Ovary (tissue), 9 donors: ENCODE data around the gene ETFA. TPM values are rescaled to one million over a fixed set of nuclear protein-coding genes. Genes with fewer than 3 reads are reported as not detected.

Experiments
- DNase-seq, 5 donors: peaks; one replicate each; pipeline ENCODE4 v3.0.0-alpha.2; 2019 to 2020
- H3K27ac ChIP-seq, 2 donors: fragments of 200-600 bp; one replicate each; pipeline versions ENCODE4 v1.5.1 to v1.8.0; 2019 to 2022
- H3K27me3 ChIP-seq: fragments of 200-600 bp; one replicate; pipeline ENCODE4 v1.8.0; 2022
- H3K36me3 ChIP-seq: fragments of 200-600 bp; sonication (generic); one replicate; pipeline ENCODE4 v1.5.1; 2019
- H3K4me1 ChIP-seq: one replicate; pipeline ENCODE4 v1.8.1; 2013; ENCODE audit warnings: mild to moderate bottlenecking, moderate library complexity; ENCODE audit not compliant: insufficient read depth
- H3K4me3 ChIP-seq: fragments of 200-600 bp; sonication (generic); one replicate; pipeline ENCODE4 v1.5.1; 2017
- H3K9me3 ChIP-seq, 2 donors: fragments of 200-600 bp in 1 of 2; sonication (generic) in 1 of 2; one replicate each; pipeline versions ENCODE4 v1.5.1 to v1.8.1; 2013 to 2019; ENCODE audit warnings: mild to moderate bottlenecking in 1 of 2, moderate library complexity in 1 of 2
- EP300 ChIP-seq: sonication (generic); formaldehyde crosslinking; IDR thresholded peaks from one replicate; pipeline ENCODE4 v1.6.1; 2017; ENCODE audit warnings: antibody characterized with exemption
- POLR2A ChIP-seq: fragments of 450-650 bp; IDR thresholded peaks from one replicate; pipeline ENCODE4 v1.6.1; 2017; ENCODE audit warnings: antibody characterized with exemption, mild to moderate bottlenecking, moderate library complexity
- WGBS, 3 donors: extraction: QIAGEN DNeasy Blood & Tissue Kit in 1 of 3; methylation state at CpG; one replicate each; pipeline versions ENCODE4 v1.1.5 to v1.1.7; 2013 to 2017; 5-methylcytosine and 5-hydroxymethylcytosine counted together
- intact Hi-C, 4 donors: fragments of 100-400 bp; cut with DNase I; formaldehyde crosslinking; loops; one replicate each; pipeline versions ENCODE4 v1.11.0 to v1.15.1; 2022 to 2023
- polyA plus RNA-seq, 2 donors: library from polyadenylated mRNA; stranded (reverse); fragments of 200-250 nt in 1 of 2; fragments of 350-450 nt in 1 of 2; fragmentation: Illumina TruSeq in 1 of 2; extraction: RNeasy Lipid Tissue Mini Kit (QIAGEN cat#74804) in 1 of 2; gene quantifications; one replicate each; pipeline ENCODE4 v1.2.3, GENCODE V29; 2013 to 2014
- total RNA-seq, 7 donors: library from RNA; depleted of rRNA in 2 of 7; stranded (reverse); fragments of >200 nt in 2 of 7; fragmentation: NEBNext Ultra II Directional in 3 of 7; extraction: Animal tissue kit (Norgen Biotek cat#: 25700) in 3 of 7; gene quantifications; one replicate each; pipeline versions ENCODE4 v1.1.0 to v1.2.4, GENCODE V29; 2016 to 2023
- TF ChIP-seq, protein P1 (sequence below), 3 donors: fragments of 450-650 bp in 2 of 3; fragments of 200-600 bp in 1 of 3; IDR thresholded peaks; one replicate each; pipeline versions ENCODE4 v1.5.1 to v1.8.0; 2016 to 2022; ENCODE audit warnings: antibody characterized with exemption in 3 of 3, mild to moderate bottlenecking in 1 of 3
- donor health status: DM: no; HTN: no; CAD: no; lungs with moderate emphysema.
- donor health status: DM: no; HTN: no; CAD: no.
- donor health status: Bipolar disorder and iron deficiency.
- donor health status: DM: yes; HTN: yes; CAD: no.
- donor health status: DM: no; HTN: no; CAD: no.
- donor health status: DM: yes; HTN: yes; CAD: no.

Gene ETFA
- total and polyA plus RNA-seq, 9 donors, result 45.8 to 97.4 (median 71.7) TPM

DNA sequence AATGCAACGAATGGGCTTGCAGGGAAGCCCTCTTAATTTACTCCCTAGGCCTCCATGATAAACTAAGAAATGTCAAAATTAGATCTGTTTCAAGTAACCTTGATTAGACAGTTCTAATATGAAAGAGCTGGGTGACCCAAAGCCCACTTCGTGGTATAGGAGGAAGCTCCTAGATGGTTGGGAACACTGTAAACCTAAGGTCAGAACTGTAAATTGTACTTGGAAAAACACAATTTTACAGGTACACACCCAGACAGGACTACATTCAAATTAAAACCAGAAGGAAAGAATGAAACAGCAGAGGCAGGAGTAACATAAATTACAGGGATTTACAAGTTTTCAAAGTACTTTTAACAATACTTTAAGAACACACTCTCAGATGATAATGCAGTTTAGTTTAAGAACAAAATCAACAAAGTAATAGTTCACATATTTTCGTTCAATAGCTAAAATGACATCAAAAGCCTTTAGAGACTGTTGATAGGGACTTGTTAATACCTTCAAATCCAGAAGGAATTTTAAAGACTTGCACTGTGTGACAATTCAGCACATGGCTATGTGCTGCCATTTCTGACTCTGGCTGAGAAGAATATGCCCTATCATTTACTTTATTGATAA is 43.7 kb upstream of the ETFA start:
- Histone ChIP-seq H3K9me3 (no peaks in the 10 kb centered on the region), H3K36me3 (no peaks in the 10 kb centered on the region), H3K4me3 (no peak overlapping the region), H3K4me1 (no peaks in the 10 kb centered on the region), H3K27ac (no peak overlapping the region), H3K27me3 (no peaks in the 10 kb centered on the region)
- 83 to 87% (median 86%) methylated on average over 3 of the region's 3 CpGs for WGBS, 3 donors
- intact Hi-C loops, result no loop called here
- DNase-seq, result no peak
- TF ChIP-seq POLR2A (no peak), EP300 (no peak)
- TF ChIP-seq, protein P1, sequence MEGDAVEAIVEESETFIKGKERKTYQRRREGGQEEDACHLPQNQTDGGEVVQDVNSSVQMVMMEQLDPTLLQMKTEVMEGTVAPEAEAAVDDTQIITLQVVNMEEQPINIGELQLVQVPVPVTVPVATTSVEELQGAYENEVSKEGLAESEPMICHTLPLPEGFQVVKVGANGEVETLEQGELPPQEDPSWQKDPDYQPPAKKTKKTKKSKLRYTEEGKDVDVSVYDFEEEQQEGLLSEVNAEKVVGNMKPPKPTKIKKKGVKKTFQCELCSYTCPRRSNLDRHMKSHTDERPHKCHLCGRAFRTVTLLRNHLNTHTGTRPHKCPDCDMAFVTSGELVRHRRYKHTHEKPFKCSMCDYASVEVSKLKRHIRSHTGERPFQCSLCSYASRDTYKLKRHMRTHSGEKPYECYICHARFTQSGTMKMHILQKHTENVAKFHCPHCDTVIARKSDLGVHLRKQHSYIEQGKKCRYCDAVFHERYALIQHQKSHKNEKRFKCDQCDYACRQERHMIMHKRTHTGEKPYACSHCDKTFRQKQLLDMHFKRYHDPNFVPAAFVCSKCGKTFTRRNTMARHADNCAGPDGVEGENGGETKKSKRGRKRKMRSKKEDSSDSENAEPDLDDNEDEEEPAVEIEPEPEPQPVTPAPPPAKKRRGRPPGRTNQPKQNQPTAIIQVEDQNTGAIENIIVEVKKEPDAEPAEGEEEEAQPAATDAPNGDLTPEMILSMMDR (IDR thresholded peaks at IDR 0.05), result no peak

GRCh38 chr15:76353903-76354302 is 42.6 kb upstream of the ETFA start:
- Histone ChIP-seq H3K27ac (no peak overlapping the region), H3K4me1 (no peaks in the 10 kb centered on the region), H3K4me3 (no peak overlapping the region), H3K9me3 (no peaks in the 10 kb centered on the region), H3K36me3 (no peaks in the 10 kb centered on the region), H3K27me3 (no peaks in the 10 kb centered on the region)
- intact Hi-C loops, result no loop called here
- WGBS, 3 donors, result 94% methylated on average over 10 of the region's 10 CpGs
- DNase-seq, result no peak
- TF ChIP-seq, protein P1 (IDR thresholded peaks at IDR 0.05), result no peak
- TF ChIP-seq EP300 (no peak), POLR2A (no peak)

GRCh38 chr15:76353023-76353577 is 41.8 kb upstream of the ETFA start:
- intact Hi-C loops, result no loop called here

GRCh38 chr15:76349301-76350070 is 38.2 kb upstream of the ETFA start:
- no peaks in the 10 kb centered on the region for H3K36me3 ChIP-seq
- peaks cover 5% of the 10 kb centered on the region for H3K4me1 ChIP-seq
- no peaks in the 10 kb centered on the region for H3K27me3 ChIP-seq
- intact Hi-C loops, result no loop called here
- no peak overlapping the region for H3K4me3 ChIP-seq
- no peak for DNase-seq
- WGBS, 3 donors, result 97 to 98% (median 97%) methylated on average over 1 of the region's 1 CpG
- TF ChIP-seq, protein P1 (IDR thresholded peaks at IDR 0.05), result no peak
- TF ChIP-seq EP300 (no peak), POLR2A (no peak)
- no peaks in the 10 kb centered on the region for H3K9me3 ChIP-seq
- H3K27ac ChIP-seq, result no peak overlapping the region

More at GRCh38 chr15:76353023-76353577, 41.8 kb upstream of the ETFA start:
- TF ChIP-seq, protein P1 (IDR thresholded peaks at IDR 0.05), result no peak
- TF ChIP-seq EP300 (no peak), POLR2A (no peak)
- WGBS, 3 donors, result 97 to 100% (median 98%) methylated on average over 1 of the region's 1 CpG
- DNase-seq, result no peak
- no peak overlapping the region for H3K27ac ChIP-seq
- H3K36me3 ChIP-seq, result no peaks in the 10 kb centered on the region
- no peaks in the 10 kb centered on the region for H3K4me1 ChIP-seq
- no peak overlapping the region for H3K4me3 ChIP-seq
- H3K9me3 ChIP-seq, result no peaks in the 10 kb centered on the region
- H3K27me3 ChIP-seq, result no peaks in the 10 kb centered on the region
